ENCODE data around the gene ATP4B. TPM values are rescaled to one million over a fixed set of nuclear protein-coding genes. Genes with fewer than 3 reads are reported as not detected.

The ATP4B gene
- total RNA-seq, 3 donors from 2014 or later (not counting 1 experiment from before 2014, with no cell fraction given): not detected

GRCh38 chr13:113609616-113610015 lies 48.4 kb downstream of the ATP4B start:
- no peaks in the 10 kb centered on the region for H3K36me3 ChIP-seq (ENCODE audit: control insufficient read depth, insufficient read depth, low read length)
- H3K36me3 Mint-ChIP-seq: no peaks in the 10 kb centered on the region
- TF ChIP-seq, protein P1, sequence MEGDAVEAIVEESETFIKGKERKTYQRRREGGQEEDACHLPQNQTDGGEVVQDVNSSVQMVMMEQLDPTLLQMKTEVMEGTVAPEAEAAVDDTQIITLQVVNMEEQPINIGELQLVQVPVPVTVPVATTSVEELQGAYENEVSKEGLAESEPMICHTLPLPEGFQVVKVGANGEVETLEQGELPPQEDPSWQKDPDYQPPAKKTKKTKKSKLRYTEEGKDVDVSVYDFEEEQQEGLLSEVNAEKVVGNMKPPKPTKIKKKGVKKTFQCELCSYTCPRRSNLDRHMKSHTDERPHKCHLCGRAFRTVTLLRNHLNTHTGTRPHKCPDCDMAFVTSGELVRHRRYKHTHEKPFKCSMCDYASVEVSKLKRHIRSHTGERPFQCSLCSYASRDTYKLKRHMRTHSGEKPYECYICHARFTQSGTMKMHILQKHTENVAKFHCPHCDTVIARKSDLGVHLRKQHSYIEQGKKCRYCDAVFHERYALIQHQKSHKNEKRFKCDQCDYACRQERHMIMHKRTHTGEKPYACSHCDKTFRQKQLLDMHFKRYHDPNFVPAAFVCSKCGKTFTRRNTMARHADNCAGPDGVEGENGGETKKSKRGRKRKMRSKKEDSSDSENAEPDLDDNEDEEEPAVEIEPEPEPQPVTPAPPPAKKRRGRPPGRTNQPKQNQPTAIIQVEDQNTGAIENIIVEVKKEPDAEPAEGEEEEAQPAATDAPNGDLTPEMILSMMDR (IDR thresholded peaks at IDR 0.05): no peak
- no peaks in the 10 kb centered on the region for H3K9me3 Mint-ChIP-seq
- no peaks in the 10 kb centered on the region for H3K27me3 Mint-ChIP-seq (ENCODE audit: low read depth in 2 of 2)
- WGBS (ENCODE audit: insufficient coverage): 97% methylated on average over 13 of the region's 13 CpGs
- DNase-seq (no peak), ATAC-seq (no peak)
- H3K9me3 ChIP-seq (ENCODE audit: control insufficient read depth, insufficient read depth, low read length): no peaks in the 10 kb centered on the region
- no peak overlapping the region for H3K4me3 ChIP-seq (ENCODE audit: low read length)
- peaks cover 37 to 38% of the 10 kb centered on the region in 2 donors for H3K4me1 Mint-ChIP-seq
- no peak overlapping the region for H3K4me3 Mint-ChIP-seq
- no peak overlapping the region for H3K27ac ChIP-seq (ENCODE audit: low read length)
- intact Hi-C loops (cut with micrococcal nuclease): no loop called here
- H3K27me3 ChIP-seq (ENCODE audit: control insufficient read depth, insufficient read depth, low read length): no peaks in the 10 kb centered on the region
- H3K27ac Mint-ChIP-seq: peak overlapping the region; percentile 96 to 97
- H3K4me1 ChIP-seq (ENCODE audit: control insufficient read depth, insufficient read depth, low read length): peaks cover 35% of the 10 kb centered on the region

DNA sequence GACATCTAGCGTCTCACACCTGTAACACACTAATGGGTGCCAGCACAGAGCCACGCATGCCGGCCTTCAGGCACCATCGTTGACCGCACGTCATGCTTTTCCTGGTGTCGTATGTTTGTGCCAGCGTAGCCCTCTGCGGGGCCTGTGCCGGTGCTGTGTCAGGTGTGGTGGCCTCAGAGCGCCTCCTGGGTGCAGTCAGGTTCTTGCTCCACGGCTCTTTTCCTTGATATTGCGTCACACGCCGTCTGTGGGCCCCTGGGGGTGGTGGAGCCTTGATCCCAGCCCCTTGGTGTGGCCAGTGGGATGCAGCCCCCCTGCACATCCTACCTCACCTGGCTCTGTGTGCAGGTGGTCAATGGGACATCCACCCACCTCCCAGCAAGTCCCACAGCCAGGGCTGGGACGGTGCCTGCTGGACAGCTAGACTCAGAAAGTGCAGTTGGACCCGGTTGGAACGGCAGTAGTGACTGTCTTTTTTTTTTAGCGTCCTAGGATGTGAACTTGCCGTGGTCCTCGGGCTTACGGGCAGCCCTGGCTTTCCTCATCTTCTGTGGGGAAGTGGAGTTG lies 48.9 kb downstream of the ATP4B start:
- H3K27me3 ChIP-seq (ENCODE audit: control insufficient read depth, insufficient read depth, low read length): no peaks in the 10 kb centered on the region
- H3K27me3 Mint-ChIP-seq (ENCODE audit: low read depth in 2 of 2): no peaks in the 10 kb centered on the region
- WGBS (ENCODE audit: insufficient coverage): 96% methylated on average over 22 of the region's 22 CpGs
- no peak overlapping the region for H3K27ac ChIP-seq (ENCODE audit: low read length)
- H3K27ac Mint-ChIP-seq: peak overlapping the region; percentile 96 to 97
- H3K9me3 Mint-ChIP-seq: no peaks in the 10 kb centered on the region
- no peaks in the 10 kb centered on the region for H3K9me3 ChIP-seq (ENCODE audit: control insufficient read depth, insufficient read depth, low read length)
- H3K4me1 Mint-ChIP-seq: peaks cover 39 to 40% of the 10 kb centered on the region in 2 donors
- H3K4me3 ChIP-seq (ENCODE audit: low read length): no peak overlapping the region
- intact Hi-C loops (cut with micrococcal nuclease): no loop called here
- peaks cover 36% of the 10 kb centered on the region for H3K4me1 ChIP-seq (ENCODE audit: control insufficient read depth, insufficient read depth, low read length)
- ATAC-seq (no peak), DNase-seq (no peak)
- H3K36me3 Mint-ChIP-seq: no peaks in the 10 kb centered on the region
- H3K36me3 ChIP-seq (ENCODE audit: control insufficient read depth, insufficient read depth, low read length): no peaks in the 10 kb centered on the region
- TF ChIP-seq, protein P1 (IDR thresholded peaks at IDR 0.05): no peak
- no peak overlapping the region for H3K4me3 Mint-ChIP-seq

- H3K4me3 Mint-ChIP-seq: peak overlapping the region; percentile 68
- 82% methylated on average over 25 of the region's 25 CpGs for WGBS (ENCODE audit: insufficient coverage)
- TF ChIP-seq, protein P1 (IDR thresholded peaks at IDR 0.05): no peak
- peaks cover 41% of the 10 kb centered on the region in 2 donors for H3K4me1 Mint-ChIP-seq
- peak in 1 of 2 donors; percentile 33 for DNase-seq
- Histone ChIP-seq H3K9me3 (ENCODE audit: control insufficient read depth, insufficient read depth, low read length) (no peaks in the 10 kb centered on the region), H3K27me3 (ENCODE audit: control insufficient read depth, insufficient read depth, low read length) (no peaks in the 10 kb centered on the region), H3K4me3 (ENCODE audit: low read length) (no peak overlapping the region), H3K36me3 (ENCODE audit: control insufficient read depth, insufficient read depth, low read length) (no peaks in the 10 kb centered on the region), H3K4me1 (ENCODE audit: control insufficient read depth, insufficient read depth, low read length) (peaks cover 39% of the 10 kb centered on the region), H3K27ac (ENCODE audit: low read length) (peak overlapping the region; percentile 95)
- intact Hi-C loops (cut with micrococcal nuclease): no loop called here
- no peaks in the 10 kb centered on the region for H3K36me3 Mint-ChIP-seq
- peak overlapping the region; percentile 96 to 97 for H3K27ac Mint-ChIP-seq
- ATAC-seq: peak in 2 of 3 donors; percentile 54 to 62
- H3K27me3 Mint-ChIP-seq (ENCODE audit: low read depth in 2 of 2): no peaks in the 10 kb centered on the region
- H3K9me3 Mint-ChIP-seq: no peaks in the 10 kb centered on the region
Observed at GRCh38 chr13:113607889-113608635, 49.9 kb downstream of the ATP4B start.
